Measurements from ENCODE around the gene ZNF789.
A peak's percentile ranks its signal among the peaks of the same experiment; 100 is the strongest.

Gene ZNF789

GRCh38 chr7:99504281-99504602 is 31.6 kb downstream of the ZNF789 start:
- DNase-seq (ENCODE audit: low read depth in 3 of 3) = no peak

GRCh38 chr7:99504603-99505323 is 32.1 kb downstream of the ZNF789 start, which contains the start of gene ZKSCAN5:
Gene ZKSCAN5, plus strand, starts transcription at chr7:99504662. Its CDS starts 1,383 bp downstream, at chr7:99506045.
- DNase-seq (ENCODE audit: low read depth in 3 of 3) = peak; percentile 91 to 96 (median 93)

GRCh38 chr7:99505324-99505662 is 32.6 kb downstream of the ZNF789 start:
- no peak for DNase-seq (ENCODE audit: low read depth in 3 of 3)

GRCh38 chr7:99514050-99514449 is 41.4 kb downstream of the ZNF789 start:
- no peak for DNase-seq (ENCODE audit: low read depth in 3 of 3)

GRCh38 chr7:99521399-99521798 is 48.7 kb downstream of the ZNF789 start:
- DNase-seq (ENCODE audit: low read depth in 3 of 3) = no peak

- peak in 1 of 3 experiments; percentile 9 for DNase-seq (ENCODE audit: low read depth in 3 of 3)
Measured at GRCh38 chr7:99525713-99526440, 53.2 kb downstream of the ZNF789 start.

- no peak for DNase-seq (ENCODE audit: low read depth in 3 of 3)
Measured at GRCh38 chr7:99531354-99531765, 58.7 kb downstream of the ZNF789 start.

GRCh38 chr7:99535667-99536066 is 63.0 kb downstream of the ZNF789 start:
- DNase-seq (ENCODE audit: low read depth in 3 of 3) = no peak

Data from stimulated activated CD4-positive, alpha-beta T cell treated with anti-CD3 and anti-CD28 coated beads, TNF-alpha, amount 100 ng/mL, for 24 hours (primary cell).